Neural progenitor cell (in vitro differentiated cells): ENCODE data around the gene TRABD. TPM values are rescaled to one million over a fixed set of nuclear protein-coding genes. Genes with fewer than 3 reads are reported as not detected.
A peak's percentile ranks its signal among the peaks of the same experiment; 100 is the strongest.

ENCODE experiments used
- DNase-seq: peaks from one replicate; pipeline ENCODE4 v3.0.0-alpha.2; 2016; ENCODE audit warnings: low spot score
- H2AFZ ChIP-seq: fragments of 200-600 bp; sonication (generic); replicated peaks from 2 replicates; pipeline ENCODE4 v1.6.1; 2016; ENCODE audit warnings: antibody characterized with exemption
- H3F3A ChIP-seq: fragments of 200-600 bp; sonication (generic); 2 replicates; pipeline ENCODE4 v1.6.1; 2016; ENCODE audit warnings: antibody characterized with exemption, low read depth
- H3K27ac ChIP-seq: fragments of 200-600 bp; sonication (generic); 2 replicates; pipeline ENCODE4 v1.5.1; 2016; ENCODE audit warnings: mild to moderate bottlenecking
- H3K27me3 ChIP-seq: fragments of 200-600 bp; sonication (generic); 2 replicates; pipeline ENCODE4 v1.6.1; 2016; ENCODE audit warnings: mild to moderate bottlenecking, moderate library complexity
- H3K36me3 ChIP-seq: fragments of 200-600 bp; sonication (generic); 2 replicates; pipeline ENCODE4 v1.5.1; 2016
- H3K4me1 ChIP-seq: fragments of 200-600 bp; sonication (generic); 2 replicates; pipeline ENCODE4 v1.6.1; 2016; ENCODE audit warnings: mixed run types
- H3K4me2 ChIP-seq: fragments of 200-600 bp; sonication (generic); 2 replicates; pipeline ENCODE4 v1.6.1; 2016
- H3K4me3 ChIP-seq: fragments of 200-600 bp; sonication (generic); 2 replicates; pipeline ENCODE4 v1.5.1; 2016
- H3K79me2 ChIP-seq: fragments of 200-600 bp; sonication (generic); 2 replicates; pipeline ENCODE4 v1.6.1; 2016; ENCODE audit warnings: low read depth
- H3K9ac ChIP-seq: fragments of 200-600 bp; sonication (generic); 2 replicates; pipeline ENCODE4 v1.6.1; 2016
- H3K9me3 ChIP-seq: fragments of 200-600 bp; sonication (generic); 2 replicates; pipeline ENCODE4 v1.5.1; 2016; ENCODE audit warnings: low read depth
- H4K20me1 ChIP-seq: fragments of 200-600 bp; sonication (generic); 2 replicates; pipeline ENCODE4 v1.6.1; 2016; ENCODE audit warnings: low read depth
- H3K27ac Mint-ChIP-seq: 3 replicates; pipeline ENCODE4 v1.8.0; 2021; ENCODE audit warnings: mixed read lengths
- H3K27me3 Mint-ChIP-seq: 2 replicates; pipeline ENCODE4 v1.8.0; 2022; ENCODE audit warnings: low read depth, mild to moderate bottlenecking, inconsistent platforms, moderate library complexity, mixed read lengths; ENCODE audit not compliant: insufficient read depth
- H3K36me3 Mint-ChIP-seq: 3 replicates; pipeline ENCODE4 v1.8.0; 2021; ENCODE audit warnings: mixed read lengths
- H3K4me1 Mint-ChIP-seq: 3 replicates; pipeline ENCODE4 v1.8.0; 2021; ENCODE audit warnings: mixed read lengths
- H3K4me3 Mint-ChIP-seq: 3 replicates; pipeline ENCODE4 v1.8.0; 2021; ENCODE audit warnings: mild to moderate bottlenecking, moderate library complexity, mixed read lengths
- H3K9me3 Mint-ChIP-seq: 3 replicates; pipeline ENCODE4 v1.8.0; 2020; ENCODE audit warnings: mixed read lengths
- CTCF ChIP-seq: fragments of 200-600 bp; sonication (generic); IDR thresholded peaks from 2 replicates; pipeline ENCODE4 v1.5.1; 2017; ENCODE audit warnings: antibody characterized with exemption, mild to moderate bottlenecking
- EZH2 ChIP-seq: fragments of 200-600 bp; sonication (generic); IDR thresholded peaks from 2 replicates; pipeline ENCODE4 v1.6.1; 2017; ENCODE audit warnings: antibody characterized with exemption, mild to moderate bottlenecking, moderate library complexity
- EZH2phosphoT487 ChIP-seq: fragments of 200-600 bp; sonication (generic); IDR thresholded peaks from 2 replicates; pipeline ENCODE4 v1.6.1; 2017; ENCODE audit warnings: antibody characterized with exemption
- total RNA-seq: library from RNA; depleted of rRNA; stranded (reverse); fragments of >200 nt; gene quantifications from 2 replicates; pipeline ENCODE4 v1.2.3, GENCODE V29; 2015; ENCODE audit warnings: low replicate concordance

Gene TRABD
- total RNA-seq, 1 donor from 2014 or later, result 15.4 TPM

- no peak for DNase-seq
- Histone ChIP-seq H3K4me2 (peak overlapping the region; percentile 81), H3K79me2 (no peaks in the 10 kb centered on the region), H4K20me1 (no peaks in the 10 kb centered on the region), H2AFZ (no peak overlapping the region), H3K4me3 (peak overlapping the region; percentile 63), H3F3A (peaks cover 13% of the 10 kb centered on the region), H3K4me1 (no peaks in the 10 kb centered on the region), H3K9me3 (no peaks in the 10 kb centered on the region), H3K9ac (no peak overlapping the region), H3K36me3 (no peaks in the 10 kb centered on the region), H3K27ac (no peak overlapping the region), H3K27me3 (peaks cover 52% of the 10 kb centered on the region)
- Mint-ChIP-seq H3K9me3 (no peaks in the 10 kb centered on the region), H3K36me3 (no peaks in the 10 kb centered on the region), H3K27ac (no peak overlapping the region), H3K27me3 (peaks cover 29% of the 10 kb centered on the region), H3K4me3 (peak overlapping the region; percentile 85), H3K4me1 (peaks cover 8% of the 10 kb centered on the region)
- TF ChIP-seq CTCF, result no peak
- TF ChIP-seq EZH2, result peak; percentile 84
- peak; percentile 80 for TF ChIP-seq EZH2phosphoT487
These were observed 16.4 kb upstream of the TRABD start for GRCh38 chr22:50169181-50169759.

- no peaks in the 10 kb centered on the region for H3K79me2 ChIP-seq
- no peaks in the 10 kb centered on the region for H4K20me1 ChIP-seq
- peak overlapping the region; percentile 63 for H3K4me3 ChIP-seq
- peak; percentile 58 for DNase-seq
- no peak overlapping the region for H3K27ac ChIP-seq
- peaks cover 13% of the 10 kb centered on the region for H3F3A ChIP-seq
- Mint-ChIP-seq H3K9me3 (no peaks in the 10 kb centered on the region), H3K27ac (no peak overlapping the region), H3K4me3 (peak overlapping the region; percentile 68), H3K4me1 (peaks cover 8% of the 10 kb centered on the region), H3K36me3 (no peaks in the 10 kb centered on the region), H3K27me3 (peaks cover 28% of the 10 kb centered on the region)
- H3K27me3 ChIP-seq, result peaks cover 52% of the 10 kb centered on the region
- peak overlapping the region; percentile 81 for H3K4me2 ChIP-seq
- no peaks in the 10 kb centered on the region for H3K4me1 ChIP-seq
- no peaks in the 10 kb centered on the region for H3K9me3 ChIP-seq
- no peaks in the 10 kb centered on the region for H3K36me3 ChIP-seq
- peak; percentile 18 for TF ChIP-seq CTCF
- no peak for TF ChIP-seq EZH2
- peak; percentile 36 for TF ChIP-seq EZH2phosphoT487
- H3K9ac ChIP-seq, result no peak overlapping the region
- H2AFZ ChIP-seq, result no peak overlapping the region
These were observed 15.9 kb upstream of the TRABD start for GRCh38 chr22:50169774-50170341.

- peak; percentile 74 for DNase-seq
- H2AFZ ChIP-seq, result peak within 1 kb of the TSS; percentile 89
- no peaks in the 10 kb centered on the region for H3K79me2 ChIP-seq
- no peaks in the 10 kb centered on the region for H3K4me1 ChIP-seq
- no peak within 1 kb of the TSS for H3K27ac ChIP-seq
- H3K4me3 Mint-ChIP-seq, result peak within 1 kb of the TSS; percentile 86
- H3K4me1 Mint-ChIP-seq, result peaks cover 10% of the 10 kb centered on the region
- H3K9ac ChIP-seq, result no peak within 1 kb of the TSS
- no peaks in the 10 kb centered on the region for H3K36me3 Mint-ChIP-seq
- H3K36me3 ChIP-seq, result no peaks in the 10 kb centered on the region
- no peak within 1 kb of the TSS for H3K27ac Mint-ChIP-seq
- no peaks in the 10 kb centered on the region for H4K20me1 ChIP-seq
- H3K9me3 ChIP-seq, result no peaks in the 10 kb centered on the region
- TF ChIP-seq EZH2 (peak; percentile 79), CTCF (no peak), EZH2phosphoT487 (peak; percentile 43)
- peak within 1 kb of the TSS; percentile 83 for H3K4me2 ChIP-seq
- H3F3A ChIP-seq, result peaks cover 13% of the 10 kb centered on the region
- H3K9me3 Mint-ChIP-seq, result no peaks in the 10 kb centered on the region
- peaks cover 24% of the 10 kb centered on the region for H3K27me3 Mint-ChIP-seq
- peak within 1 kb of the TSS; percentile 63 for H3K4me3 ChIP-seq
- peaks cover 52% of the 10 kb centered on the region for H3K27me3 ChIP-seq
These were observed 15.0 kb upstream of the TRABD start, which contains the start of gene PANX2 for GRCh38 chr22:50170453-50171318. TSS of gene PANX2 (plus strand) at chr22:50170731. CDS start at chr22:50170731, 0 bp downstream.
